Spleen (tissue), 7 donors: ENCODE results near the gene CERCAM.

Source experiments
- CTCF ChIP-seq, 11 experiments: fragments of 200-600 bp in 7 of 11; fragments of 450-650 bp in 4 of 11; sonication (generic) in 4 of 11; IDR thresholded peaks in 8 of 11; conservative IDR thresholded peaks in 3 of 11; 1 replicate in 7 of 11; 2 replicates in 4 of 11; pipeline versions ENCODE4 v1.4.0 to v1.8.0; 2016 to 2021; ENCODE audit warnings: antibody characterized with exemption in 11 of 11, inconsistent platforms in 4 of 11, mild to moderate bottlenecking in 1 of 11
- POLR2A ChIP-seq, 3 donors: fragments of 450-650 bp; IDR thresholded peaks; one replicate each; pipeline ENCODE4 v1.5.1; 2017; ENCODE audit warnings: antibody characterized with exemption in 3 of 3, mild to moderate bottlenecking in 1 of 3
- POLR2AphosphoS5 ChIP-seq, 3 donors: sonication (generic); formaldehyde crosslinking; IDR thresholded peaks; one replicate each; pipeline ENCODE4 v1.5.1; 2017; ENCODE audit warnings: antibody characterized with exemption in 3 of 3
- donor health status: DM: no; HTN: no; CAD: no; lungs with moderate emphysema.
- donor health status: DM: no; HTN: no; CAD: no.
- donor health status: DM: no; HTN: no; CAD: no.

- no peak for TF ChIP-seq POLR2A (IDR thresholded peaks at IDR 0.05)
- no peak for TF ChIP-seq CTCF (IDR thresholded peaks at IDR 0.05 in 8 of 11, conservative IDR thresholded peaks at IDR 0.05 in 3 of 11)
- TF ChIP-seq POLR2AphosphoS5 (IDR thresholded peaks at IDR 0.05) = no peak
These were observed 28.1 kb downstream of the CERCAM start for GRCh38 chr9:128448746-128449145.
